Measurements from ENCODE around the gene ACTMAP. TPM values are rescaled to one million over a fixed set of nuclear protein-coding genes. Genes with fewer than 3 reads are reported as not detected.

ACTMAP gene
- total RNA-seq, 1 experiment from 2014 or later = 27.7 TPM

DNA sequence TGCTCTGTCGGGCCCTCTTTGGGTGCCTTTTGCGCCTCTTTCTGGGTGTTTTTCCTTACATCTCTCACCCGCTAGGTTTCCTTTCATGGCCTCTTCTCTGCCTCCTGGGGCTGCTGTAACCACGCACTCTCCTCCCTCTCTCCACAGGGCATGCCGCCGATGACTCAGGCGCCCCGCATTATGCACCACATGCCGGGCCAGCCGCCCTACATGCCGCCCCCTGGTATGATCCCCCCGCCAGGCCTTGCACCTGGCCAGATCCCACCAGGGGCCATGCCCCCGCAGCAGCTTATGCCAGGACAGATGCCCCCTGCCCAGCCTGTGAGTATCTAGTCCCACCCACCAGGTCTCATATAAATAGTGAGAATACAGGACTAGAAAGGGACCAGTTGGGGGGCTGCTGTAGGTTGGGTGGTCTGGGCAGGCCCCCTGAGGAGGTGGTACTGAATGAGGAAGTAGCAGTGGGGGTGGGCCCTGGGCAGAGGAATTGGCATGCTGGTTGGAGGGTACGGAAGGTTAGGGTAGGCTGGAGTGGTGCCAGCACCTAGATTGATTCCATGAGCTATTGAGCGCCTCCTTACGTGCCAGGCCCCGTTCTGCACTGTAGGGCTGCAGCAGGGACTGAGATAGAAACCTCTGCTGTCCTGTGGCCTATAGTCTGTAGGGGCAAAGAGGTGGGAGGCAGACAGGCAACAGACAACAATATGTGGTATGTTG lies 12.6 kb upstream of the ACTMAP start:
- Histone ChIP-seq H3K18ac (ENCODE audit: insufficient read length, low read depth, low read length) (no peak overlapping the region), H3K4me1 (ENCODE audit: insufficient read depth, low read length) (no peaks in the 10 kb centered on the region), H2BK5ac (ENCODE audit: insufficient read length, low read length) (no peak overlapping the region), H2AK5ac (ENCODE audit: insufficient read length, low read length) (no peak overlapping the region), H2AFZ (ENCODE audit: low read length) (no peak overlapping the region), H4K8ac (replicated peaks; ENCODE audit: insufficient read length, low read depth, low read length) (no peak overlapping the region), H2BK12ac (ENCODE audit: insufficient read length, low read depth, low read length) (no peak overlapping the region), H3K56ac (ENCODE audit: insufficient read length, low read depth, low read length) (no peak overlapping the region), H3K14ac (ENCODE audit: insufficient read depth, low read length) (no peak overlapping the region), H3K79me1 (ENCODE audit: insufficient read depth, low read depth, low read length, poor library complexity, severe bottlenecking) (no peaks in the 10 kb centered on the region), H3K23me2 (ENCODE audit: insufficient read length, low read depth, low read length, poor library complexity, severe bottlenecking) (no peaks in the 10 kb centered on the region), H3K79me2 (ENCODE audit: insufficient read depth, low read length) (no peaks in the 10 kb centered on the region), H4K20me1 (ENCODE audit: control insufficient read depth, insufficient read depth, insufficient read length) (no peaks in the 10 kb centered on the region), H3K27me3 (ENCODE audit: insufficient read depth, low read length) (no peaks in the 10 kb centered on the region), H3T11ph (ENCODE audit: low read length) (no peak overlapping the region), H2BK20ac (ENCODE audit: low read depth, low read length, poor library complexity, severe bottlenecking) (no peak overlapping the region), H3K4me2 (ENCODE audit: insufficient read depth, insufficient read length, low read length) (no peak overlapping the region), H3K27ac (ENCODE audit: insufficient read length, low read depth, low read length) (no peak overlapping the region), H3K9ac (ENCODE audit: extremely low read depth, insufficient read length, low read length) (no peak overlapping the region), H4K5ac (ENCODE audit: insufficient read length, low read depth, low read length) (no peak overlapping the region), H3K23ac (ENCODE audit: insufficient read length, low read depth, low read length) (no peak overlapping the region), H2BK120ac (ENCODE audit: low read depth, low read length, poor library complexity, severe bottlenecking) (no peak overlapping the region), H2BK15ac (ENCODE audit: low read depth, low read length) (no peak overlapping the region), H3K9me3 (ENCODE audit: control insufficient read depth, low read depth, low read length) (no peaks in the 10 kb centered on the region), H4K91ac (ENCODE audit: insufficient read length, low read depth, low read length) (no peak overlapping the region), H3K4ac (ENCODE audit: low read depth, low read length) (no peak overlapping the region)
- Mint-ChIP-seq H3K9me3 (no peaks in the 10 kb centered on the region), H3K27ac (peak overlapping the region in 2 of 3 experiments; percentile 53 to 83; a peak in 3 of 7 replicates), H3K27me3 (ENCODE audit: low read depth) (no peaks in the 10 kb centered on the region), H3K36me3 (ENCODE audit: insufficient read depth in 1 of 3, low read depth in 3 of 3) (peaks cover 66 to 91% (median 79%) of the 10 kb centered on the region in 3 experiments), H3K4me3 (no peak overlapping the region), H3K4me1 (no peaks in the 10 kb centered on the region)
- no peak for TF ChIP-seq CTCF (conservative IDR thresholded peaks at IDR 0.05)
- DNase-seq = no peak
- WGBS (ENCODE audit: extremely low coverage, insufficient read length, low lambda C conversion rate) = no CpG with 5 or more reads among the region's 17 CpGs

Measured in H9 (cell line).